HG03565 (cell line): Measurements from ENCODE around the gene TAGLN.
"Not testable (repeated sequence)": the region's sequence is repeated elsewhere in the genome, so short reads cannot be mapped to it uniquely, and the experiment has no call there.

Experiments used
- ATAC-seq: cut with Tn5 transposase; IDR thresholded peaks from one replicate; pipeline ENCODE4 v1.9.1; 2021; ENCODE audit warnings: mild to moderate bottlenecking, moderate library complexity; ENCODE audit not compliant: unreplicated experiment

TAGLN gene

GRCh38 chr11:117180661-117181585 lies 18.2 kb upstream of the TAGLN start:
- ATAC-seq = no peak

- ATAC-seq = no peak
Observed at GRCh38 chr11:117181586-117182550, 17.3 kb upstream of the TAGLN start.

- ATAC-seq = no peak
Observed at GRCh38 chr11:117182551-117182935, 16.6 kb upstream of the TAGLN start.

- ATAC-seq = not testable (repeated sequence)
Observed at GRCh38 chr11:117183178-117183577, 16.0 kb upstream of the TAGLN start.

- ATAC-seq = no peak
Observed at GRCh38 chr11:117183724-117184349, 15.3 kb upstream of the TAGLN start.

GRCh38 chr11:117185736-117186430 lies 13.3 kb upstream of the TAGLN start:
- ATAC-seq = no peak

- no peak for ATAC-seq
Observed at GRCh38 chr11:117186431-117186761, 12.8 kb upstream of the TAGLN start.

GRCh38 chr11:117187007-117187406 lies 12.2 kb upstream of the TAGLN start:
- no peak for ATAC-seq

GRCh38 chr11:117187428-117187798 lies 11.8 kb upstream of the TAGLN start:
- no peak for ATAC-seq

GRCh38 chr11:117187799-117188481 lies 11.2 kb upstream of the TAGLN start:
- ATAC-seq = no peak

GRCh38 chr11:117188620-117189081 lies 10.5 kb upstream of the TAGLN start:
- no peak for ATAC-seq

- peak; percentile 58 for ATAC-seq
Observed at GRCh38 chr11:117189191-117189940, 9.8 kb upstream of the TAGLN start.

- ATAC-seq = peak; percentile 19
Observed at GRCh38 chr11:117189941-117190544, 9.1 kb upstream of the TAGLN start.

- ATAC-seq = no peak
Observed at GRCh38 chr11:117191680-117192400, 7.3 kb upstream of the TAGLN start.

GRCh38 chr11:117192401-117192875 lies 6.7 kb upstream of the TAGLN start:
- ATAC-seq = no peak

- ATAC-seq = no peak
Observed at GRCh38 chr11:117193130-117194020, 5.8 kb upstream of the TAGLN start.

- no peak for ATAC-seq
Observed at GRCh38 chr11:117194267-117194666, 4.9 kb upstream of the TAGLN start.
